ENCODE measurements around the gene HP1BP3. TPM values are rescaled to one million over a fixed set of nuclear protein-coding genes. Genes with fewer than 3 reads are reported as not detected.

The HP1BP3 gene
- total and polyA plus RNA-seq, 2 of the 4 experiments (the other 2 are of a cell fraction), result 88.4 to 151 TPM

DNA sequence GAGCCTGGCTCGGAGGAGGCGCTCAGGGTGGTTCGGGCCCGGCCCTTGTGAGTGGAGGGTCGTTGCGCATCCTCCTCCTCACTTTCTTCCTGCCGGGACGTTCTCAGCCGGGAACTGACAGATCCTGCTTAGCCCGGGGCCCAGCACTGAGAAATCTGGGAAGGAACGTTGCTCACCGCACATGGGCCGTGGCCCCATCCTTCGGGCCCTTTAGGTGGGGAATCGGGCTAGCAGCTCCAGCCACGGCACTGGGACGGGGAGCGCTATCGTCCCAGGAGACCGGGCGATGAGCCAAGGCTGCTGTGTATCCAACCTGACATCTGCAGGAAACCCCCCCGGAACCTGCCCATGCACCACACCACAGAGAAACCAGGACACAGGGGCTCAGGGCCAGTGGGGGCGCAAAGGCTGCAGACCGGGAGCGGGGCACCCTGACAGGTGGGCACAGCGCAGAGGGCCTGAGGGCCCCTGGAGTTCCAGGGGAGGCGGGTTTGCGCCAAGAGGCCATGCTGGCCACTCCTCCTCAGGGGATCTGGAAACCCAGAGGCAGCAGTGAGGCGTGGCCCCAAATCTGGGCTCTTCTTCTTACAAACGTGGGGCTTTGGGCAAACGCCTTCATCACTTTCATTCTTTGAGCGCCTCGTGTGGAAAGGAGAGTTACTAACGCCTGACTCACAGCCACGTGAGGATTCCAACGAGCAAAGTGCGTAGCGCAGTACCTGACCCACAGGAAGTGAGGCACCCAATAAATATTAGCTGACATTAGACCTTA, 54.3 kb downstream of the HP1BP3 start, which contains the start of gene SH2D5:
SH2D5 (minus strand) TSS at position 116 of the 772 bp plus-strand sequence. CDS start 4,659 bp downstream, outside the sequence.
- Histone ChIP-seq H2BK5ac (ENCODE audit: low read depth, low read length, poor library complexity, severe bottlenecking) (peak within 1 kb of the TSS; percentile 98), H3K9me3 (ENCODE audit: control insufficient read depth, insufficient read depth, low read length) (no peaks in the 10 kb centered on the region), H3K79me1 (ENCODE audit: low read depth in 1 of 2, low read length in 2 of 2) (peaks cover 5 to 41% of the 10 kb centered on the region in 2 experiments), H3K4me2 (ENCODE audit: low read depth, low read length) (peak within 1 kb of the TSS; percentile 95), H3K4ac (ENCODE audit: low read depth, low read length) (peak within 1 kb of the TSS; percentile 100), H3K27ac (ENCODE audit: insufficient read depth, low read length) (peak within 1 kb of the TSS; percentile 82), H2BK120ac (ENCODE audit: low read depth, low read length) (peak within 1 kb of the TSS; percentile 88), H3K36me3 (ENCODE audit: control insufficient read depth, insufficient read depth, low read length) (peaks cover 5% of the 10 kb centered on the region), H2AK5ac (ENCODE audit: low read depth, low read length) (peak within 1 kb of the TSS; percentile 99), H3K18ac (ENCODE audit: low read depth, low read length) (peak within 1 kb of the TSS; percentile 82), H3K23ac (ENCODE audit: low read depth, low read length) (peak within 1 kb of the TSS; percentile 100), H3K27me3 (ENCODE audit: control insufficient read depth, insufficient read depth, low read length) (no peaks in the 10 kb centered on the region), H2BK20ac (ENCODE audit: low read depth, low read length) (peak within 1 kb of the TSS; percentile 92), H2AFZ (replicated peaks; ENCODE audit: low read length, poor library complexity) (peak within 1 kb of the TSS; percentile 95), H2BK15ac (ENCODE audit: low read depth, low read length) (peak within 1 kb of the TSS; percentile 98; the same call in 2 of the 3 replicates), H3K56ac (ENCODE audit: extremely low read depth, insufficient read depth, low read length) (peak within 1 kb of the TSS; percentile 91), H4K5ac (ENCODE audit: low read depth, low read length) (peak within 1 kb of the TSS; percentile 82), H2AK9ac (replicated peaks; ENCODE audit: low read depth, low read length, poor library complexity) (peak within 1 kb of the TSS; percentile 98), H3K4me1 (ENCODE audit: control insufficient read depth, insufficient read depth, low read length) (peaks cover 14% of the 10 kb centered on the region), H3K14ac (replicated peaks; ENCODE audit: low read depth, low read length) (peak within 1 kb of the TSS; percentile 100), H3K4me3 (ENCODE audit: insufficient read depth, low read depth, low read length) (peak within 1 kb of the TSS; percentile 60), H3K9me1 (ENCODE audit: insufficient read depth, low read length) (peaks cover 13% of the 10 kb centered on the region), H4K8ac (ENCODE audit: low read depth in 2 of 2, low read length in 2 of 2) (peak within 1 kb of the TSS; percentile 96 to 99), H3K9ac (ENCODE audit: low read depth, low read length) (peak within 1 kb of the TSS; percentile 81), H4K20me1 (ENCODE audit: insufficient read depth, low read length) (no peaks in the 10 kb centered on the region), H4K91ac (ENCODE audit: insufficient read depth, low read depth, low read length) (peak within 1 kb of the TSS; percentile 99)
- no TSS peak for BruUV-seq (replicated peaks)
- intact Hi-C loops (cut with micrococcal nuclease), result loop anchor here (2.0 kb wide), 1 partner anchor 36 kb away; no protein-coding TSS in a partner anchor
- dilution Hi-C loops (cut with HindIII; ENCODE audit: low sequenced_read_pairs, unreplicated experiment), result no loop called here
- in situ Hi-C loops (cut with MboI; ENCODE audit: low sequenced_read_pairs), result no loop called here
- DNase-seq (peak; percentile 99), ATAC-seq (ENCODE audit: low read depth) (peak; percentile 69)
- 0% methylated on average over 1 of the region's 38 CpGs; no CpG with 5 or more reads in 1 of the 2 experiments for WGBS, 2 experiments (ENCODE audit: extremely low coverage in 2 of 2, insufficient read length in 1 of 2)
- ChIA-PET CTCF (interaction anchor here (2.4 kb wide), 1 partner anchor 36 kb away, joined by 7 read pairs; no protein-coding TSS in a partner anchor), POLR2A (ENCODE audit: unreplicated experiment) (no interaction called here)
- no peak for TF ChIP-seq RCOR1 (IDR thresholded peaks at IDR 0.05; ENCODE audit: insufficient replicate concordance, low read length)
- TF ChIP-seq USF2 (IDR thresholded peaks at IDR 0.05; ENCODE audit: low read depth, low read length), result peak; percentile 92
- peak; percentile 46 for TF ChIP-seq CEBPB (IDR thresholded peaks at IDR 0.05; ENCODE audit: low read depth, low read length)
- no peak for TF ChIP-seq MAZ (IDR thresholded peaks at IDR 0.05; ENCODE audit: borderline replicate concordance, low read depth, low read length)
- no peak for TF ChIP-seq ELK1 (IDR thresholded peaks at IDR 0.05; ENCODE audit: borderline replicate concordance, low read depth, low read length)
- peak; percentile 99 for TF ChIP-seq BHLHE40 (IDR thresholded peaks at IDR 0.05; ENCODE audit: low read depth, low read length)
- peak; percentile 47; the same call in 1 of the 2 replicates for TF ChIP-seq POLR2A (IDR thresholded peaks at IDR 0.05; ENCODE audit: low read depth, low read length)
- TF ChIP-seq RFX5 (IDR thresholded peaks at IDR 0.05; ENCODE audit: low read depth, low read length), result no peak
- TF ChIP-seq RAD21 (IDR thresholded peaks at IDR 0.05; ENCODE audit: low read length), result peak; percentile 33
- TF ChIP-seq MXI1 (IDR thresholded peaks at IDR 0.05; ENCODE audit: borderline replicate concordance, low read depth, low read length), result peak; percentile 84; the same call in 1 of the 2 replicates
- no peak for TF ChIP-seq SMC3 (IDR thresholded peaks at IDR 0.05; ENCODE audit: low read depth, low read length)
- TF ChIP-seq MAFK (IDR thresholded peaks at IDR 0.05; ENCODE audit: low read depth, low read length), result peak; percentile 70
- TF ChIP-seq, protein P1, sequence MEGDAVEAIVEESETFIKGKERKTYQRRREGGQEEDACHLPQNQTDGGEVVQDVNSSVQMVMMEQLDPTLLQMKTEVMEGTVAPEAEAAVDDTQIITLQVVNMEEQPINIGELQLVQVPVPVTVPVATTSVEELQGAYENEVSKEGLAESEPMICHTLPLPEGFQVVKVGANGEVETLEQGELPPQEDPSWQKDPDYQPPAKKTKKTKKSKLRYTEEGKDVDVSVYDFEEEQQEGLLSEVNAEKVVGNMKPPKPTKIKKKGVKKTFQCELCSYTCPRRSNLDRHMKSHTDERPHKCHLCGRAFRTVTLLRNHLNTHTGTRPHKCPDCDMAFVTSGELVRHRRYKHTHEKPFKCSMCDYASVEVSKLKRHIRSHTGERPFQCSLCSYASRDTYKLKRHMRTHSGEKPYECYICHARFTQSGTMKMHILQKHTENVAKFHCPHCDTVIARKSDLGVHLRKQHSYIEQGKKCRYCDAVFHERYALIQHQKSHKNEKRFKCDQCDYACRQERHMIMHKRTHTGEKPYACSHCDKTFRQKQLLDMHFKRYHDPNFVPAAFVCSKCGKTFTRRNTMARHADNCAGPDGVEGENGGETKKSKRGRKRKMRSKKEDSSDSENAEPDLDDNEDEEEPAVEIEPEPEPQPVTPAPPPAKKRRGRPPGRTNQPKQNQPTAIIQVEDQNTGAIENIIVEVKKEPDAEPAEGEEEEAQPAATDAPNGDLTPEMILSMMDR (conservative IDR thresholded peaks at IDR 0.05; ENCODE audit: low read depth, low read length), result peak; percentile 40
- TF ChIP-seq NFE2L2 (IDR thresholded peaks at IDR 0.05; ENCODE audit: low read depth, low read length), result peak; percentile 28; the same call in 1 of the 2 replicates
